H1 (cell line): ENCODE data around the gene DOK7. TPM values are rescaled to one million over a fixed set of nuclear protein-coding genes. Genes with fewer than 3 reads are reported as not detected.

Experiments
- ASH2L ChIP-seq: fragments of 200-600, 300-600 bp; sonication (generic); IDR thresholded peaks from one replicate; pipeline ENCODE4 v1.7.1; 2017; ENCODE audit warnings: low read length
- CHD7 ChIP-seq: fragments of 300-600 bp; sonication (generic); IDR thresholded peaks from 2 replicates; pipeline ENCODE4 v1.7.1; 2012; ENCODE audit warnings: low read length, moderate library complexity, mild to moderate bottlenecking, inconsistent platforms; ENCODE audit not compliant: insufficient replicate concordance
- JUN ChIP-seq: IDR thresholded peaks from 2 replicates; pipeline ENCODE4 v1.6.1; 2011; ENCODE audit warnings: low read depth, mild to moderate bottlenecking, improper control_type of control experiment, low read length
- KDM1A ChIP-seq: fragments of 200-600, 300-600 bp; sonication (generic); IDR thresholded peaks from 2 replicates; pipeline ENCODE4 v1.7.1; 2016; ENCODE audit warnings: mild to moderate bottlenecking, low read length, borderline replicate concordance
- NRF1 ChIP-seq: IDR thresholded peaks from 2 replicates; pipeline ENCODE4 v1.6.1; 2011; ENCODE audit warnings: mild to moderate bottlenecking, low read depth, low read length, improper control_type of control experiment
- POU5F1 ChIP-seq: IDR thresholded peaks from 2 replicates; pipeline ENCODE4 v1.6.1; 2011; ENCODE audit warnings: low read depth, mild to moderate bottlenecking, low read length, moderate library complexity
- RBBP5 ChIP-seq: IDR thresholded peaks from 2 replicates; pipeline ENCODE4 v1.7.1; 2012; ENCODE audit warnings: low read depth, mild to moderate bottlenecking, inconsistent platforms, low read length, moderate library complexity, borderline replicate concordance
- SIN3A ChIP-seq, 2 experiments: IDR thresholded peaks in 1 of 2; conservative IDR thresholded peaks in 1 of 2; 2 replicates each; pipeline ENCODE4 v1.6.1; 2011 to 2012; ENCODE audit warnings: low read length in 2 of 2, improper control_type of control experiment in 1 of 2, low read depth in 1 of 2, mild to moderate bottlenecking in 1 of 2
- SP4 ChIP-seq: IDR thresholded peaks from 2 replicates; pipeline ENCODE4 v1.6.1; 2012; ENCODE audit warnings: low read length, inconsistent platforms
- SUZ12 ChIP-seq: fragments of 200-600 bp; sonication (generic); IDR thresholded peaks from 2 replicates; pipeline ENCODE4 v1.6.1; 2012; ENCODE audit warnings: mild to moderate bottlenecking, inconsistent platforms, low read length, moderate library complexity, mixed read lengths
- TCF12 ChIP-seq: IDR thresholded peaks from 2 replicates; pipeline ENCODE4 v1.6.1; 2011; ENCODE audit warnings: low read depth, mild to moderate bottlenecking, low read length
- TEAD4 ChIP-seq: IDR thresholded peaks from 2 replicates; pipeline ENCODE4 v1.6.1; 2012; ENCODE audit warnings: low read depth, low read length, inconsistent platforms, mixed read lengths
- polyA plus RNA-seq, 7 experiments: library from polyadenylated mRNA; depleted of rRNA in 3 of 7; stranded (reverse) in 5 of 7; unstranded in 2 of 7; fragments of >200 nt in 5 of 7; fragments of 200-250 nt in 2 of 7; gene quantifications; 1 replicate in 5 of 7; 2 replicates in 1 of 7; 4 replicates in 1 of 7; pipeline versions ENCODE4 v1.2.1 to v1.2.3, GENCODE V29; 2011 to 2013; ENCODE audit warnings: missing spikeins in 2 of 7, mixed read lengths in 2 of 7
- total RNA-seq: library from RNA; stranded (reverse); fragmentation: NEBNext Ultra II Directional; extraction: Animal tissue kit (Norgen Biotek cat#: 25700); gene quantifications from 2 replicates; pipeline ENCODE4 v1.2.1, GENCODE V29; 2021

The DOK7 gene
- total and polyA plus RNA-seq, 2 of the 8 experiments (the other 6 are each of a cell fraction or from before 2014, with no cell fraction given), result 0.32 TPM; not detected in 1

DNA sequence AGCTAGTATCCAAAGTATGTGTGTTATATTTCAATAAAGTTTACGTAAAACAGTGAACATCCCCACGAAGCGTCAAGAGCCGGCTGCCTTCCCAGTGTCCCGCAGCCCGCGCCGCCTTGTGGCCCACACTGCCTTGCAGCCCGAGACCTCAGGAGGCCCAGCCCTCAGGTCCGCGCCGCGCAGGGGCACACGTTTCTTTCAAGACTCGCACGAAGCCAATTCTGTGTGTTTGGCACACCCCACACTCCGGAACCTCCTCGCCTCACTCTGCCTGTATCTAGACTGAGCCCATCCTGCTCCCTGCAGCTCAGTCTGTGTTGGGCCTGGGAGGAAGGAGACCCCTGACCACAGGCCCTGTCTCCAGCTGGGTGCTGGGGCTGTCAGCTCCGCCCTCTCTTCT lies 63.4 kb downstream of the DOK7 start (continued):
- TF ChIP-seq CHD7, result no peak
- TF ChIP-seq SUZ12, result no peak
- TF ChIP-seq JUN, result no peak
- TF ChIP-seq TCF12, result no peak
- TF ChIP-seq TEAD4, result no peak
- TF ChIP-seq KDM1A, result no peak
- TF ChIP-seq ASH2L, result no peak
- TF ChIP-seq SP4, result no peak
- TF ChIP-seq NRF1, result no peak
- TF ChIP-seq RBBP5, result no peak
- no peak for TF ChIP-seq POU5F1
- TF ChIP-seq SIN3A (conservative IDR thresholded peaks at IDR 0.05 in 1 of 2, IDR thresholded peaks at IDR 0.05 in 1 of 2; ENCODE audit: low read depth in 1 of 2, low read length in 2 of 2), result no peak
